ENCODE data around the gene ACSS1. TPM values are rescaled to one million over a fixed set of nuclear protein-coding genes. Genes with fewer than 3 reads are reported as not detected.

Gene ACSS1
- total RNA-seq, 1 experiment from 2014 or later: 12.8 TPM

- intact Hi-C loops (cut with micrococcal nuclease; ENCODE audit: unreplicated experiment): loop anchor here (1.0 to 2.0 kb wide), 4 partner anchors 40 to 179 kb away; no protein-coding TSS in a partner anchor
- H2AFZ ChIP-seq: no peak overlapping the region
- H3K36me3 ChIP-seq (ENCODE audit: low read depth): 0 out of 2 replicates have a peak, but pooled peaks cover 9% of the 10 kb centered on the region
- no peaks in the 10 kb centered on the region for H3K9me2 ChIP-seq (ENCODE audit: insufficient read depth)
- H3K27me3 ChIP-seq (ENCODE audit: insufficient read depth, low read depth): no peaks in the 10 kb centered on the region
- H3K79me2 ChIP-seq (ENCODE audit: low read depth): no peaks in the 10 kb centered on the region
- TF ChIP-seq, protein P1, sequence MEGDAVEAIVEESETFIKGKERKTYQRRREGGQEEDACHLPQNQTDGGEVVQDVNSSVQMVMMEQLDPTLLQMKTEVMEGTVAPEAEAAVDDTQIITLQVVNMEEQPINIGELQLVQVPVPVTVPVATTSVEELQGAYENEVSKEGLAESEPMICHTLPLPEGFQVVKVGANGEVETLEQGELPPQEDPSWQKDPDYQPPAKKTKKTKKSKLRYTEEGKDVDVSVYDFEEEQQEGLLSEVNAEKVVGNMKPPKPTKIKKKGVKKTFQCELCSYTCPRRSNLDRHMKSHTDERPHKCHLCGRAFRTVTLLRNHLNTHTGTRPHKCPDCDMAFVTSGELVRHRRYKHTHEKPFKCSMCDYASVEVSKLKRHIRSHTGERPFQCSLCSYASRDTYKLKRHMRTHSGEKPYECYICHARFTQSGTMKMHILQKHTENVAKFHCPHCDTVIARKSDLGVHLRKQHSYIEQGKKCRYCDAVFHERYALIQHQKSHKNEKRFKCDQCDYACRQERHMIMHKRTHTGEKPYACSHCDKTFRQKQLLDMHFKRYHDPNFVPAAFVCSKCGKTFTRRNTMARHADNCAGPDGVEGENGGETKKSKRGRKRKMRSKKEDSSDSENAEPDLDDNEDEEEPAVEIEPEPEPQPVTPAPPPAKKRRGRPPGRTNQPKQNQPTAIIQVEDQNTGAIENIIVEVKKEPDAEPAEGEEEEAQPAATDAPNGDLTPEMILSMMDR (conservative IDR thresholded peaks at IDR 0.05): peak; percentile 50
- no peak for TF ChIP-seq EZH2 (IDR thresholded peaks at IDR 0.05; ENCODE audit: low read depth)
- POLR2A ChIA-PET (ENCODE audit: unreplicated experiment): interaction anchor here (0.6 kb wide), 3 partner anchors 56 to 256 kb away, joined by 5 to 13 read pairs (median 8); no protein-coding TSS in a partner anchor
- H4K20me1 ChIP-seq (ENCODE audit: insufficient read depth): no peaks in the 10 kb centered on the region
- peak overlapping the region; percentile 68 for H3K4me2 ChIP-seq
- BruUV-seq (replicated peaks): no TSS peak
- CTCF ChIA-PET: interaction anchor here (0.6 to 1.0 kb wide), 2 partner anchors 62 to 399 kb away, joined by 3 read pairs; no protein-coding TSS in a partner anchor
- peak; percentile 90 to 98 for DNase-seq
- H3K4me1 ChIP-seq (replicated peaks; ENCODE audit: insufficient read depth): peaks cover 33% of the 10 kb centered on the region
- H3K4me3 ChIP-seq: no peak overlapping the region; the same call in 1 of the 2 replicates
- H3F3A ChIP-seq (ENCODE audit: insufficient read depth, low read depth): peaks cover 23% of the 10 kb centered on the region
- H3K27ac ChIP-seq: peak overlapping the region; percentile 68
- H3K9me3 ChIP-seq (ENCODE audit: insufficient read depth, low read depth): peaks cover 13% of the 10 kb centered on the region; the same call in 1 of the 2 replicates
Observed at GRCh38 chr20:25000268-25000801, 57.6 kb downstream of the ACSS1 start.

- Histone ChIP-seq H3K4me3 (no peak overlapping the region), H3K36me3 (ENCODE audit: low read depth) (0 out of 2 replicates have a peak, but pooled peaks cover 9% of the 10 kb centered on the region), H3K4me2 (peak overlapping the region; percentile 68), H3K27me3 (ENCODE audit: insufficient read depth, low read depth) (no peaks in the 10 kb centered on the region), H2AFZ (no peak overlapping the region), H3F3A (ENCODE audit: insufficient read depth, low read depth) (peaks cover 19% of the 10 kb centered on the region), H3K9me2 (ENCODE audit: insufficient read depth) (no peaks in the 10 kb centered on the region), H3K9me3 (ENCODE audit: insufficient read depth, low read depth) (peaks cover 13% of the 10 kb centered on the region; the same call in 1 of the 2 replicates), H3K27ac (peak overlapping the region; percentile 68), H3K79me2 (ENCODE audit: low read depth) (no peaks in the 10 kb centered on the region), H4K20me1 (ENCODE audit: insufficient read depth) (no peaks in the 10 kb centered on the region), H3K4me1 (replicated peaks; ENCODE audit: insufficient read depth) (peaks cover 41% of the 10 kb centered on the region)
- TF ChIP-seq EZH2 (IDR thresholded peaks at IDR 0.05; ENCODE audit: low read depth): no peak
- TF ChIP-seq, protein P1 (conservative IDR thresholded peaks at IDR 0.05): no peak
- ChIA-PET CTCF (interaction anchor here (0.6 to 1.0 kb wide), 2 partner anchors 63 to 400 kb away, joined by 3 read pairs; no protein-coding TSS in a partner anchor), POLR2A (ENCODE audit: unreplicated experiment) (interaction anchor here (0.6 kb wide), 1 partner anchor 257 kb away, joined by 8 read pairs; no protein-coding TSS in a partner anchor)
- DNase-seq: no peak
- intact Hi-C loops (cut with micrococcal nuclease; ENCODE audit: unreplicated experiment): loop anchor here (10.0 kb wide), 1 partner anchor 695 kb away; the partner anchor contains the start of gene ZNF337
- BruUV-seq (replicated peaks): no TSS peak
Observed at GRCh38 chr20:24999568-24999967, 58.4 kb downstream of the ACSS1 start.

DNA sequence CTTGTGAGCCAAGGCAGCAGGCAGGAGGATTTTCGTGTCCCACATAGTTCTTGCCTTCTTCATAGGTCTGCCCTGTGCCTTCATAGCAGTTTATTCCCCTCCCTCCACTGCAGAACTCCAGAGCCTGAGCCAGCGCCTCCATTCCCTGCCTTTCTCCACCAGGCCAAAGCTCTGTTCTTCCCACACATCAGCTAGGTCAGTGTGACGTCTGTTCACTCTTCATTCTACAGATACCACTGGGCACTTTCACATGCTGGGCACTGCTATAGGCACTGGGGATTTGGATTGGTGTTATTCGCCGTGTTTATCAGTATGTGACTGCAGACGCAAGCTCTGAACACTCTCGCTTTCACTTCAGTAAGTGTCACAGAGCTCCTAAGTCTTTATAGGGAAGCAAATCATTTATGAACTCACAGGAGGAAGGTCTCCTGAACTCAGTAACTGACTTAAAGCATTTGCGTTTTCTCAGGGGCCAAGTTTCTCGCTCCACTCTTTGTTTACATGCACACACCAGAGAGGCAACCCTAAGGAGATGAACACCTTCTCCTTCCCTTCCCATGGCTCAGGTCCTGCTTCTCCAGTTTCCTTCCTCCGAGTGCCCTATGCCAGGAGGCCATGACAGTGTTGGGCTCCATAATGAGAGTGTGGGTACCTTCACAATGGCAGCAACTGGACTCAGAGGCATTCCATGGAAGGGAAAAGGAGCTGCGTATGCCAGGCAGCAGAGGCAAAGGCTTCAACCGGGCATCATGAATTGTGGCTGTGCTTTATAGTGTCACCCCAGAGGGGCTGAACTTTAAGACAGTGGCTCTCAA lies 59.1 kb downstream of the ACSS1 start:
- 0 out of 2 replicates have a peak, but pooled peaks cover 9% of the 10 kb centered on the region for H3K36me3 ChIP-seq (ENCODE audit: low read depth)
- intact Hi-C loops (cut with micrococcal nuclease; ENCODE audit: unreplicated experiment): loop anchor here (10.0 kb wide), 1 partner anchor 696 kb away; the partner anchor contains the start of gene ZNF337
- peaks cover 48% of the 10 kb centered on the region for H3K4me1 ChIP-seq (replicated peaks; ENCODE audit: insufficient read depth)
- no peak overlapping the region for H3K27ac ChIP-seq
- DNase-seq: no peak
- H3K9me3 ChIP-seq (ENCODE audit: insufficient read depth, low read depth): peaks cover 13% of the 10 kb centered on the region; the same call in 1 of the 2 replicates
- POLR2A ChIA-PET (ENCODE audit: unreplicated experiment): no interaction called here
- H2AFZ ChIP-seq: no peak overlapping the region
- peaks cover 19% of the 10 kb centered on the region for H3F3A ChIP-seq (ENCODE audit: insufficient read depth, low read depth)
- H3K4me3 ChIP-seq: no peak overlapping the region
- no peaks in the 10 kb centered on the region for H3K27me3 ChIP-seq (ENCODE audit: insufficient read depth, low read depth)
- CTCF ChIA-PET: no interaction called here
- H3K79me2 ChIP-seq (ENCODE audit: low read depth): no peaks in the 10 kb centered on the region
- no TSS peak for BruUV-seq (replicated peaks)
- H4K20me1 ChIP-seq (ENCODE audit: insufficient read depth): no peaks in the 10 kb centered on the region
- TF ChIP-seq, protein P1 (conservative IDR thresholded peaks at IDR 0.05): no peak
- TF ChIP-seq EZH2 (IDR thresholded peaks at IDR 0.05; ENCODE audit: low read depth): no peak
- peak overlapping the region; percentile 68; the same call in 1 of the 2 replicates for H3K4me2 ChIP-seq
- H3K9me2 ChIP-seq (ENCODE audit: insufficient read depth): no peaks in the 10 kb centered on the region
